Activated CD8-positive, alpha-beta memory T cell treated with anti-CD3 and anti-CD28 coated beads, Interleukin-2, amount 50 U/mL, for 1 hour (primary cell): ENCODE measurements around the gene SGMS2.
"Not testable (repeated sequence)": the region's sequence is repeated elsewhere in the genome, so short reads cannot be mapped to it uniquely, and the experiment has no call there.

Source experiments
- DNase-seq: peaks from one replicate; pipeline ENCODE4 v3.0.0-alpha.2; 2020; ENCODE audit errors: extremely low read depth

The SGMS2 gene

GRCh38 chr4:107866726-107867125 lies 42.0 kb downstream of the SGMS2 start:
- DNase-seq: no peak

GRCh38 chr4:107870236-107870635 lies 45.5 kb downstream of the SGMS2 start:
- no peak for DNase-seq

- no peak for DNase-seq
Measured at GRCh38 chr4:107870916-107871786, 46.4 kb downstream of the SGMS2 start.

- no peak for DNase-seq
Measured at GRCh38 chr4:107874024-107874423, 49.3 kb downstream of the SGMS2 start.

GRCh38 chr4:107876099-107876498 lies 51.4 kb downstream of the SGMS2 start:
- DNase-seq: no peak

GRCh38 chr4:107877361-107877760 lies 52.6 kb downstream of the SGMS2 start:
- DNase-seq: no peak

- DNase-seq: no peak
Measured at GRCh38 chr4:107885865-107886264, 61.1 kb downstream of the SGMS2 start.

- no peak for DNase-seq
Measured at GRCh38 chr4:107888237-107888636, 63.5 kb downstream of the SGMS2 start.

GRCh38 chr4:107890779-107891178 lies 66.0 kb downstream of the SGMS2 start:
- DNase-seq: no peak

GRCh38 chr4:107891299-107891698 lies 66.6 kb downstream of the SGMS2 start:
- DNase-seq: no peak

- no peak for DNase-seq
Measured at GRCh38 chr4:107893171-107894137, 68.7 kb downstream of the SGMS2 start.

- DNase-seq: no peak
Measured at GRCh38 chr4:107894138-107894603, 69.4 kb downstream of the SGMS2 start.

- no peak for DNase-seq
Measured at GRCh38 chr4:107896158-107896645, 71.5 kb downstream of the SGMS2 start.

- no peak for DNase-seq
Measured at GRCh38 chr4:107896646-107897045, 71.9 kb downstream of the SGMS2 start.

GRCh38 chr4:107897823-107898222 lies 73.1 kb downstream of the SGMS2 start:
- DNase-seq: no peak

- no peak for DNase-seq
Measured at GRCh38 chr4:107900067-107900466, 75.3 kb downstream of the SGMS2 start.

GRCh38 chr4:107900508-107900907 lies 75.8 kb downstream of the SGMS2 start:
- DNase-seq: no peak

GRCh38 chr4:107901213-107901934 lies 76.6 kb downstream of the SGMS2 start:
- DNase-seq: no peak

- DNase-seq: no peak
Measured at GRCh38 chr4:107902715-107903114, 78.0 kb downstream of the SGMS2 start.

GRCh38 chr4:107905082-107905481 lies 80.3 kb downstream of the SGMS2 start:
- DNase-seq: not testable (repeated sequence)

GRCh38 chr4:107906458-107907100 lies 81.8 kb downstream of the SGMS2 start:
- no peak for DNase-seq
